CD1c-positive myeloid dendritic cell (primary cell): ENCODE data around the gene SHKBP1.

Experiments
- DNase-seq: peaks from one replicate; pipeline ENCODE4 v3.0.0-alpha.2; 2016; ENCODE audit errors: extremely low spot score

The SHKBP1 gene

GRCh38 chr19:40601134-40601974 is 24.7 kb downstream of the SHKBP1 start, which contains the start of gene LTBP4:
LTBP4 (plus strand) TSS chr19:40601369; CDS start chr19:40601388, 19 bp downstream.
- peak; percentile 38 for DNase-seq

GRCh38 chr19:40603071-40603388 is 26.4 kb downstream of the SHKBP1 start:
- no peak for DNase-seq

- peak; percentile 97 for DNase-seq
Observed at GRCh38 chr19:40603389-40604170, 26.9 kb downstream of the SHKBP1 start.

GRCh38 chr19:40604171-40604646 is 27.5 kb downstream of the SHKBP1 start:
- DNase-seq: no peak

- DNase-seq: no peak
Observed at GRCh38 chr19:40604647-40605215, 28.1 kb downstream of the SHKBP1 start.

GRCh38 chr19:40605216-40605971 is 28.7 kb downstream of the SHKBP1 start:
- peak; percentile 67 for DNase-seq

GRCh38 chr19:40607311-40608239 is 30.9 kb downstream of the SHKBP1 start:
- DNase-seq: no peak

GRCh38 chr19:40608240-40608621 is 31.6 kb downstream of the SHKBP1 start:
- no peak for DNase-seq

- no peak for DNase-seq
Observed at GRCh38 chr19:40608957-40609356, 32.3 kb downstream of the SHKBP1 start.

GRCh38 chr19:40609561-40610395 is 33.1 kb downstream of the SHKBP1 start:
- DNase-seq: peak; percentile 94

GRCh38 chr19:40610396-40611064 is 33.9 kb downstream of the SHKBP1 start:
- DNase-seq: peak; percentile 62

- no peak for DNase-seq
Observed at GRCh38 chr19:40611096-40611495, 34.4 kb downstream of the SHKBP1 start.

- no peak for DNase-seq
Observed at GRCh38 chr19:40611900-40612698, 35.4 kb downstream of the SHKBP1 start.

- peak; percentile 71 for DNase-seq
Observed at GRCh38 chr19:40612831-40613689, 36.4 kb downstream of the SHKBP1 start.

- DNase-seq: peak; percentile 83
Observed at GRCh38 chr19:40613690-40614621, 37.3 kb downstream of the SHKBP1 start.
